GM12873 (cell line): Measurements from ENCODE around the gene GPR55.

ENCODE experiments used
- TF ChIP-seq, protein P1 (sequence below): IDR thresholded peaks from 2 replicates; pipeline ENCODE4 v1.5.1; 2012; ENCODE audit warnings: low read depth, mild to moderate bottlenecking, moderate library complexity, low read length, control low read depth; ENCODE audit not compliant: insufficient read depth; ENCODE audit errors: missing control alignments

GPR55 gene

GRCh38 chr2:230947908-230948365 is 22.9 kb upstream of the GPR55 start:
- TF ChIP-seq, protein P1, sequence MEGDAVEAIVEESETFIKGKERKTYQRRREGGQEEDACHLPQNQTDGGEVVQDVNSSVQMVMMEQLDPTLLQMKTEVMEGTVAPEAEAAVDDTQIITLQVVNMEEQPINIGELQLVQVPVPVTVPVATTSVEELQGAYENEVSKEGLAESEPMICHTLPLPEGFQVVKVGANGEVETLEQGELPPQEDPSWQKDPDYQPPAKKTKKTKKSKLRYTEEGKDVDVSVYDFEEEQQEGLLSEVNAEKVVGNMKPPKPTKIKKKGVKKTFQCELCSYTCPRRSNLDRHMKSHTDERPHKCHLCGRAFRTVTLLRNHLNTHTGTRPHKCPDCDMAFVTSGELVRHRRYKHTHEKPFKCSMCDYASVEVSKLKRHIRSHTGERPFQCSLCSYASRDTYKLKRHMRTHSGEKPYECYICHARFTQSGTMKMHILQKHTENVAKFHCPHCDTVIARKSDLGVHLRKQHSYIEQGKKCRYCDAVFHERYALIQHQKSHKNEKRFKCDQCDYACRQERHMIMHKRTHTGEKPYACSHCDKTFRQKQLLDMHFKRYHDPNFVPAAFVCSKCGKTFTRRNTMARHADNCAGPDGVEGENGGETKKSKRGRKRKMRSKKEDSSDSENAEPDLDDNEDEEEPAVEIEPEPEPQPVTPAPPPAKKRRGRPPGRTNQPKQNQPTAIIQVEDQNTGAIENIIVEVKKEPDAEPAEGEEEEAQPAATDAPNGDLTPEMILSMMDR, result no peak

DNA sequence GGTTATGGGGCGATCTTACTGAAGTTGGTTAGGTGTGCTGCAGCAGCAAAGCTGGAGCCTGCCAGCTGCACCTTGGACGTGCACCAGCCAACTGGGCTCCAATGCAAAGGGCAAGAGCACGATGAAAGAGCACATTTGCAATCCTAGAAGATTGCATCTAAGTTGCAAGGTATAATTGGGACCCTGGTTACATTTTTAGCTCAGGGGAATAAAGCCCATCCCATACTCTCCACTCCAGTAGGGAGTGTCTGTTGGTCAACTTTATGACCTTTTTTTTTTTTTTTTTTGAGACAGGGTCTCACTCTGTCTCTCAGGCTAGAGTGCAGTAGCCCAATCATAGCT is 22.2 kb upstream of the GPR55 start:
- TF ChIP-seq, protein P1, result no peak

DNA sequence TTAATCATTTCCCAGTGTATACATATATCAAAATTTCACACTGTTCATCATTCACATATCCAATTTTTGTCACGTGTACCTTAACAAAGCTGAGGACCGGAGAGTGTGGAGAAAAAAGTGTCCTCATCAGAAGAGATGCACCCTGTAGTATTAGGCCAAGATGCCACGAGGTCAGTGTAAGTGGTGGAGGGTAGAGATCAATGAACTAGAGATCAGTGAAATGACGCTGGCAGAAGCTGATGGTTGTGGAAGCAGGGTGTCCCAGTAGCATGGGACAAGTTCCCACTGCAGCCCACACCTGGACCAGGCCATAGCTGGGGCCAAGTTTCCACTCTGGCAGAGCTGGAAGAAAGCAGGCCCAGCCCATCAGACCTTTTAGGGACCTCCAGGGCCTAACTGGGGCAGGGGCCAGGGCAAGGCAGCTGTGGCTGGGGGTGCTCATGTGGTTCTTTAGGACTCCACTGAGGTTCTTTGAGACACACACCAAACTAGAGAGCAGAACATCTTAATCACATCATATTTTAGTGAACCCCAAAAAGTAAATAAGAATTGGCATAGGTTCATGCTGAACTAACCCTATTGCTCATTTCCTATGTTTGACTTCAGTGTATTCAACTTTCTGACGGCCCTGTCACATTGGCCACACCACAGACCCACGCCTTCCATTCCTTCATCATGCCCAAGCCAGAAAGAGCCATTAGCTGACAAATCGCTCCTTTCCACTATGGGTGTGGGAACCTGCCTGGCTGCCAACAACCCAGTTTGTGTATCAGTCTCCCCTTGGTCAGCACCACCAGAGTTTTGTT is 21.6 kb upstream of the GPR55 start:
- TF ChIP-seq, protein P1, result no peak

DNA sequence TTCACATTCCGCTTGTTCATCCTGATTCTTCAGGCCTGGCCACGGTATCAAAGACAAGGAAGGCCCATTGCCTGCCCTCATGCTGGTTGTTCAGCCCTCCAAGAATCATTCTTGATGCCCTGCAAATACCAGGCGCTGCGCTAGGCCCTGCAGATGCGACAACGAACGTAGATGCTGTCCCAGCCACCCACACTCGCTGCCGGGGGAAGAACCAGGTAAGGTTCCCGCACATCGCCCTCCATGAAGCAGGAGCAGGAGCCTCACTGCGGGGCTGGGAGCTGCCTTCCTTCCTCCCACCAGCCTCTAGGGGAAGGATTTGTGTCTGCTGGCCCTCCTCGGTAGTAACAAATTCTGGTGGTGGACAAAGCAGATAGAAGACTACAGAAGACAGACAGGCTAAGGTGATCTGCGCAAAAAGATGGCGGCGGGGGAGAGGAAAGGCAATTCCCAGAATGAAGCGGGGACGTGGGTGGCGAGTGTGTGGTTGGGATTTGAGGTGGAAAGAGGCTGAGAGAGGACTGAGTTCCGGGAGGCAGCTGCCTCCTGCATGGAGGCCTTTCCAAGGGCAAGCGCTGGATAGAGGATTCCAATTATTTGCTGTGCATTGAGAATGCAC is 19.8 kb upstream of the GPR55 start:
- TF ChIP-seq, protein P1, result peak; percentile 12

DNA sequence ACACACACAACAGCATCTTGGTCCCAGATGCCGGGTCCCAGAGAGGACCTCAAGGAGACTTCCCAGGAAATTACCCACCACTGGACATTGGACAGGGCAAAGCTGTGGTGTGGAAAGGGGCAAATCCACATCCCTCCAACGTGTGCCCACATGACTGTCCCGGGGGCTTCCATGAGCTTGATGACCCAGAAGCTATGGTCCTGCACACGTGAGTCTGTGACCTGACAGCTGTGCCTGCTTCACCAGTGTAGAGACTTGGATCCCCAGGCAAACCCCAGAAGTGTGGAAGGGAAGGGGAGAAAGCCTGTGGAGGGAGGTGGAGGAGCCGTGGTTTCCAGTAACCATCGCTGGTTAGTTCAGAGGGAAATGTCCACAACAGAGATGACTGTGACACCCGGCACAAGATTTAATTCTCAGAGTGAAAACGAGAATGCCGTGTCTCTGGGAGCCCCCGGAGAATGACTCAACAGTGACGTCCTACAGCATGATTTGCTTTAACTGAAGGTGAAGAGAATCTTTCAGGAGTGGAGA is 19.1 kb upstream of the GPR55 start:
- TF ChIP-seq, protein P1, result no peak

- TF ChIP-seq, protein P1, result no peak
Observed at GRCh38 chr2:230942920-230943896, 18.2 kb upstream of the GPR55 start.
